NCI-H510A (cell line): Measurements from ENCODE around the gene NELFCD.
"Not testable (repeated sequence)": the region's sequence is repeated elsewhere in the genome, so short reads cannot be mapped to it uniquely, and the experiment has no call there.

Source experiments
- DNase-seq: peaks from one replicate; lab custom pipeline; 2025; lab: John Stamatoyannopoulos, UW

NELFCD gene, protein sequence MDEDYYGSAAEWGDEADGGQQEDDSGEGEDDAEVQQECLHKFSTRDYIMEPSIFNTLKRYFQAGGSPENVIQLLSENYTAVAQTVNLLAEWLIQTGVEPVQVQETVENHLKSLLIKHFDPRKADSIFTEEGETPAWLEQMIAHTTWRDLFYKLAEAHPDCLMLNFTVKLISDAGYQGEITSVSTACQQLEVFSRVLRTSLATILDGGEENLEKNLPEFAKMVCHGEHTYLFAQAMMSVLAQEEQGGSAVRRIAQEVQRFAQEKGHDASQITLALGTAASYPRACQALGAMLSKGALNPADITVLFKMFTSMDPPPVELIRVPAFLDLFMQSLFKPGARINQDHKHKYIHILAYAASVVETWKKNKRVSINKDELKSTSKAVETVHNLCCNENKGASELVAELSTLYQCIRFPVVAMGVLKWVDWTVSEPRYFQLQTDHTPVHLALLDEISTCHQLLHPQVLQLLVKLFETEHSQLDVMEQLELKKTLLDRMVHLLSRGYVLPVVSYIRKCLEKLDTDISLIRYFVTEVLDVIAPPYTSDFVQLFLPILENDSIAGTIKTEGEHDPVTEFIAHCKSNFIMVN

DNA sequence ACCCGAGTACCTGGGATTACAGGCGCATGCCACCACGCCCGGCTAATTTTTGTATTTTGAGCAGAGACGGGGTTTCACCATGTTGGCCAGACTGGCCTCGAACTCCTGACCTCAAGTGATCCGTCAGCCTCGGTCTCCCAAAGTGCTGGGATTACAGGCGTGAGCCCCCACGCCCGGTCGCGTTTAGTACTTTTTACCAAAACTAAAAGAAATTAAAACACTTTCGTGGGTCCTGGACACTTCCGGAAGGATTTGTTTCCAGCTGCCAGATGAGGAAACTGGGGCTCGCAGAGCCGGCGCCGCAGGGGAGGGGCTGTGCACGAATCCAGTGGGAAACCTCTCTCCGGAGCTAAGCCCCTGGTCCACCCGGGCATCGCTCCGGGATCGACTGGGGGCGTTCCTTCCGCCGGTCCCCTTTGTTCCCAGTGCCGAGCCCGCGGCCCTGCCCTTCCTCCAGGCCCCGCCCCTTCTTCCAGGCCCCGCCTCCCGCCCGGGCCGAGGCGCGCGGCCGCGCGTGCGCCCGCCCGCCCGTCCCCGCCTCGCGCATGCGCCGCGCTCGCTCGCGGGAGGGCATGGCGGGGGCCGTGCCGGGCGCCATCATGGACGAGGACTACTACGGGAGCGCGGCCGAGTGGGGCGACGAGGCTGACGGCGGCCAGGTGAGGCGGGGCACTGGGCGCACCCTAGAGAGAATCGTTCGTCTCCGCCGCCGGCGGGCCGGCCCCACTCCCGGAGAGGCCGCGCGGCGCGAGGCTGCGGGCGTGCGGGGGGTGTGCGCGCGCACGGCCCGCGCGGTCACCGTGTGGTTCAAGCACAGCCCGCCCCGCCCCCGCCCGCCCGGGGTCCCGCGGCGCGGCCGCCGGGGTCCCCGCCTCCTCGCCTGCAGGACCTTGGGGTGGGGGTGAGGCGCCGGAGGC lies at the start of gene NELFCD:
Gene NELFCD, plus strand, starts transcription at position 546 of the 917 bp plus-strand sequence. Its CDS starts 54 bp downstream, at position 600.
- DNase-seq = peak; percentile 56

GRCh38 chr20:58932170-58932569 lies 48.9 kb upstream of the NELFCD start:
- DNase-seq = no peak

- no peak for DNase-seq
Observed at GRCh38 chr20:58938078-58938477, 43.0 kb upstream of the NELFCD start.

- DNase-seq = no peak
Observed at GRCh38 chr20:58938541-58938940, 42.5 kb upstream of the NELFCD start.

DNA sequence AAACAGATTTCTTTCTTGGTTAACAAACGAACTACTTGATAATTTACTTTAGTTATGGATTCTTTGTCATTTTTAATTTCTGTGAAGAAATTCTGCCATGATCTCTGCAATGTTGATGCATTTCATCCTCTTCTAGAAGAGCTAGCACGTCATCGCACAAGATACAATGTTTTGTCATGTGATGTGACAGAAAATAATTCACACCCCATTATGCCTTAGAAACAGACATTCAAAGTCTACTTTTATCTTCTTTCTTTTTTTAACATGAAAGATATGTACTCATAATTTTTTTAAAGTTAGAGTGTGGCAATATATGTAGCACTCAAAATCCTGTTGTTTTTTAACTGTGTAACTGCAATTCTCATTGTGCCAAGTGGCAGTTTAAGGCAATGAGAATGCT lies 39.6 kb upstream of the NELFCD start:
- DNase-seq = no peak

- DNase-seq = no peak
Observed at GRCh38 chr20:58942549-58942948, 38.5 kb upstream of the NELFCD start.

- DNase-seq = no peak
Observed at GRCh38 chr20:58944610-58945009, 36.4 kb upstream of the NELFCD start.

DNA sequence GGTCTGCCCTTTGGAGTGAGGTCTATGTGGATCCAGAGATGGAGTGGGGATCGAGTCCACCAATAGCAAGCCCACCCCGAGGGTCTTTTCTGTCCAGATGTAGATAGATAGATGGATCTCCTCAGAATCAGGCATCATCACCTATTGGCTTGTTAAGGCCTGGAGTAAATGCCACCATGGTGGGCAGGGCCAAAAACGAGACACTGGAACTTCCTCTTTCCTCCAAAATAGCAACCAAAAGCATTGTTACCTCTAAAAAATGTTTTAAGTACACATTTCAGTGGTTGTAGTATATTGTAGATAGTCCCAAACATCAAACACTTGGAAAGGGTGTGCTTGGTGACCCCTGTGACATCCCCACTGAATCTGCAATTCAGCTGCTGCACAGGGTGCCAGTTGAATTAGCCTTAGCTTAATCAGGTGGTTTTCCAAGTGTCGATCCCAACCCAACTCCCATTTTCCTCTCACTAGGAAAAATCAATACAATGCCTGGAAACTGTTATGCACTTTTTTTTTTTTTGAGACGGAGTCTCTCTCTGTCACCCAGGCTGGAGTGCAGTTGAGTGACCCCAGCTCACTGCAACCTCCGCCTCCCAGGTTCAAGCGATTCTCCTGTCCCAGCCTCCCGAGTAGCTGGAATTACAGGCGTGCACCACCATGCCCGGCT lies 35.0 kb upstream of the NELFCD start:
- no peak for DNase-seq

DNA sequence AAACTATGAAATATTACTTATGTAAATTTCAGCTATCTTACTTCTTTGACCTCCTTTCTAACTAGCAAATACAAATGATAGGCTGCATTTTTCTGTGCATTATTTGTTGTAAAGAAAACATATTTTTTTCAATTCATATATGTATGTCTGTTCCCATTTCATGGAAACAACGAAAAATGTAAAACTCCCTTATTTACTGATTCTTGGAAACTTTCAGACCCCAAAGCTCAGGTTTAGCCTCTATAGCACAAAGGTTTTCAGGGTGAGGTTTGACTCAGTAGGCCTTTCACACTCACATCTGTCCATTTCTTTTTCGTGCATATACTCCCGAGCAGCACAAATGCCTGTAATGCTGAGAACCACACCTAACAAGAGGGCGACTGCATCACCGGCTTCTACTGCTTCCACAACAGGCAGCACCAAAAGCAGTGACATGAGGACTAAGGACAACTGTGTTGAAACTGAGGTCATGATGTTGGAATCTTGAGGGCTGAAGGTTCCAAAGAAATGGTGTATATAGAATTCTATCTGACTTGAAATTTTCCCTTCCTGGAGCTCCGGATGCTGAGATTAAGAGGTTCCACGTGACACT lies 33.2 kb upstream of the NELFCD start:
- DNase-seq = not testable (repeated sequence)

DNA sequence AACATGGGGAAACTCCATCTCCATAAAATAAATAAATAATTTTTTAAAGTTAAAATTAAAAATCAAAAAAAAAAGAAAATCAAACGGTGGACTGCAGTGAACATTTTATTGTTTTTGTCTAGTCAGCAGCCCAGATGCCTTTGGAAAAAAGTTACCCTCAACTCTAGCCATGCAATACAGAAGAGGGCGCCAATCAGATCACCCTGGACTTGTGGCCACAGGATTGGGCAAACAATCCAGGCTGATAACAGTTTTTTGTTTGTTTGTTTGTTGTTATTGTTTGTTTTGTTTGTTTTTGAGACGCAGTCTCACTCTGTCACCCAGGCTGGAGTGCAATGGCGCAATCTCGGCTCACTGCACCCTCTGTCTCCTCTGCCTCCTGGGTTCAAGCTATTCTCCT lies 30.5 kb upstream of the NELFCD start:
- DNase-seq = no peak

- no peak for DNase-seq
Observed at GRCh38 chr20:58953050-58953449, 28.0 kb upstream of the NELFCD start.

- DNase-seq = no peak
Observed at GRCh38 chr20:58956078-58956477, 25.0 kb upstream of the NELFCD start.

DNA sequence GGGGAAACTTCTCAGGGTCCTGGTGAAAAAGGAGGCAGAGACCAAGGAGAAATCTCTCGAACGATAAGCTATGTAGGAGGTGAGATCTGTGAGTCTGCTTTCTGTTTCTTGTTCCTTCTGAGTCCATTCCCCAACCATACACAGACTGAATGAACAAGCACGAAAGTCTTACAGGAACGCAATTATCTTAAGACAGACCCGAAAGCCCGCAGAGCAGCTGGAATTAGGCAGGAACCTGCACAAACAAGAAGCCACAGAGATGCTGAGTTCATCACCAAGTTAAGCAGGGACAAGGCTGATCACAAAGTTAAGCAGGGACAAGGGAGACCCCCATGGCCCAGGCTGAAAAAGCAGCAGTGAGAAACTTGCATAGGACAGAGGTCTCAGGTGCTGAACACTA lies 21.4 kb upstream of the NELFCD start:
- no peak for DNase-seq

- no peak for DNase-seq
Observed at GRCh38 chr20:58963060-58963584, 17.9 kb upstream of the NELFCD start.

DNA sequence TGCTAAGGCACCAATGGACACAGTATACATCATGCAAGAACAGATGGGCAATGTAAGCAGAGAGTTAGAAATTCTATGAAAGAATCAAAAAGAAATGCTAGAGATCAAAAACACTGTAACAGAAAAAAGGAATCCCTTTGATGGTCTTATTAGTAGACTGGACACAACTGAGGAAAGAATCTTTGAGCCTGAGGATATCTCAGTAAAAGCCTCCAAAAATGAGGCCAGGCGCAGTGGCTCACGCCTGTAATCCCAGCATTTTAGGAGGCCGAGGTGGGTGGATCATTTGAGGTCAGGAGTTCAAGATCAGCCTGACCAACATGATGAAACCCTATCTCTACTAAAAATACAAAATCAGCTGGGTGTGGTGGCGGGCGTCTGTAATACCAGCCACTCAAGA lies 17.1 kb upstream of the NELFCD start:
- DNase-seq = not testable (repeated sequence)

GRCh38 chr20:58965270-58966064 lies 15.6 kb upstream of the NELFCD start:
- DNase-seq = no peak

- no peak for DNase-seq
Observed at GRCh38 chr20:58967652-58968429, 13.2 kb upstream of the NELFCD start.

- no peak for DNase-seq
Observed at GRCh38 chr20:58969439-58969838, 11.6 kb upstream of the NELFCD start.

DNA sequence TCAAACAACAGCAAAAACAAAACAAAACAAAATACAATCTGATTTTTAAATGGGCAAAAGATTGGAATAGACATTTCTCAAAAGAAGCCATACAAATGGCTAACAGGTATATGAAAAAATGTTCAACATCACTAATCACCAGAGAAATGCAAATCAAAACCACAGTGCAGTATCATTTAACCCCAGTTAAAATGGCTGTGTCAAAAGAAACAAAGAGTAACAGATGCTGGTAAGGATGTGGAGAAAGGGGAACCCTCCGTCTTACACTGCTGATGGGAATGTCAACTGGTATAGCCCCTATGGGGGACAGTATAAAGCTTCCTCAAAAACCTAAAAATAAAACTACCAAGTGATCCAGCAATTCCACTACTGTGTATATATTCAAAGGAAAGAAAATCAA lies 10.9 kb upstream of the NELFCD start:
- DNase-seq = no peak

- DNase-seq = no peak
Observed at GRCh38 chr20:58971429-58971828, 9.6 kb upstream of the NELFCD start.
